GM23338 (cell line): ENCODE results near the gene CASTOR1. TPM values are rescaled to one million over a fixed set of nuclear protein-coding genes. Genes with fewer than 3 reads are reported as not detected.

Experiments
- ATAC-seq: fragments of 200-7000 bp; cut with Tn5 transposase; 3 replicates; pipeline ENCODE4 v1.9.1; 2020
- DNase-seq: peaks from one replicate; pipeline ENCODE4 v3.0.0-alpha.2; 2015; ENCODE audit warnings: low spot score
- H2AFZ ChIP-seq: fragments of 200-600 bp; sonication (generic); 2 replicates; pipeline ENCODE4 v1.8.0; 2016; ENCODE audit warnings: antibody characterized with exemption, mild to moderate bottlenecking, moderate library complexity
- H3F3A ChIP-seq: fragments of 200-600 bp; sonication (generic); replicated peaks from 2 replicates; pipeline ENCODE4 v1.8.0; 2017; ENCODE audit warnings: antibody characterized with exemption, mixed run types, low read depth
- H3K27ac ChIP-seq: fragments of 200-600 bp; sonication (generic); 2 replicates; pipeline ENCODE4 v1.6.1; 2016; ENCODE audit warnings: low read depth
- H3K27me3 ChIP-seq: fragments of 200-600 bp; sonication (generic); 2 replicates; pipeline ENCODE4 v1.8.0; 2016; ENCODE audit warnings: mild to moderate bottlenecking, mixed run types, moderate library complexity; ENCODE audit not compliant: insufficient read depth
- H3K36me3 ChIP-seq: fragments of 200-600 bp; sonication (generic); 2 replicates; pipeline ENCODE4 v1.8.0; 2016; ENCODE audit warnings: mild to moderate bottlenecking; ENCODE audit not compliant: insufficient read depth
- H3K4me1 ChIP-seq: fragments of 200-600 bp; sonication (generic); 2 replicates; pipeline ENCODE4 v1.8.0; 2016; ENCODE audit warnings: mild to moderate bottlenecking, moderate library complexity; ENCODE audit not compliant: insufficient read depth
- H3K4me2 ChIP-seq: fragments of 200-600 bp; sonication (generic); 2 replicates; pipeline ENCODE4 v1.7.1; 2017; ENCODE audit warnings: mixed run types
- H3K4me3 ChIP-seq: fragments of 200-600 bp; sonication (generic); 2 replicates; pipeline ENCODE4 v1.6.1; 2016; ENCODE audit warnings: mixed run types
- H3K79me2 ChIP-seq: fragments of 200-600 bp; sonication (generic); replicated peaks from 2 replicates; pipeline ENCODE4 v1.8.0; 2017; ENCODE audit warnings: mild to moderate bottlenecking; ENCODE audit not compliant: insufficient read depth
- H3K9me2 ChIP-seq: fragments of 200-600 bp; sonication (generic); 2 replicates; pipeline ENCODE4 v1.8.0; 2017; ENCODE audit not compliant: insufficient read depth
- H4K20me1 ChIP-seq: fragments of 200-600 bp; sonication (generic); replicated peaks from 2 replicates; pipeline ENCODE4 v1.8.0; 2017; ENCODE audit warnings: mild to moderate bottlenecking; ENCODE audit not compliant: insufficient read depth
- H3K27ac Mint-ChIP-seq: 2 replicates; pipeline ENCODE4 v1.8.0; 2020; ENCODE audit warnings: inconsistent platforms, mild to moderate bottlenecking, moderate library complexity, mixed read lengths
- H3K27me3 Mint-ChIP-seq: 3 replicates; pipeline ENCODE4 v1.8.0; 2022; ENCODE audit warnings: low read depth, mild to moderate bottlenecking, moderate library complexity, mixed read lengths, inconsistent platforms; ENCODE audit not compliant: insufficient read depth, poor library complexity
- H3K36me3 Mint-ChIP-seq: 3 replicates; pipeline ENCODE4 v1.8.0; 2021; ENCODE audit warnings: low read depth, mild to moderate bottlenecking, inconsistent platforms, moderate library complexity, mixed read lengths
- H3K4me1 Mint-ChIP-seq: 3 replicates; pipeline ENCODE4 v1.8.0; 2020; ENCODE audit warnings: mild to moderate bottlenecking, inconsistent platforms, mixed read lengths
- H3K4me3 Mint-ChIP-seq: 3 replicates; pipeline ENCODE4 v1.8.0; 2021; ENCODE audit warnings: moderate library complexity, mild to moderate bottlenecking, inconsistent platforms, mixed read lengths
- H3K9me3 Mint-ChIP-seq: 3 replicates; pipeline ENCODE4 v1.8.0; 2020; ENCODE audit warnings: moderate library complexity, mild to moderate bottlenecking, inconsistent platforms, mixed read lengths
- CREB1 ChIP-seq: fragments of 250-450 bp; sonication (Bioruptor Pico); IDR thresholded peaks from 2 replicates; pipeline ENCODE4 v1.5.0; 2020; ENCODE audit warnings: low read depth, mild to moderate bottlenecking, moderate library complexity
- ETS1 ChIP-seq: IDR thresholded peaks from 2 replicates; pipeline ENCODE4 v1.6.1; 2016; ENCODE audit warnings: antibody characterized with exemption
- EZH2 ChIP-seq: fragments of 200-600 bp; sonication (generic); IDR thresholded peaks from one replicate; pipeline ENCODE4 v1.8.0; 2017; ENCODE audit warnings: antibody characterized with exemption, mild to moderate bottlenecking, low read depth; ENCODE audit not compliant: unreplicated experiment
- EZH2phosphoT487 ChIP-seq: fragments of 200-600 bp; sonication (generic); IDR thresholded peaks from one replicate; pipeline ENCODE4 v1.8.1; 2018; ENCODE audit warnings: antibody characterized with exemption; ENCODE audit not compliant: unreplicated experiment
- NANOG ChIP-seq: IDR thresholded peaks from 2 replicates; pipeline ENCODE4 v1.6.1; 2016; ENCODE audit warnings: antibody characterized with exemption, borderline replicate concordance
- POLR2AphosphoS5 ChIP-seq: IDR thresholded peaks from 2 replicates; pipeline ENCODE4 v1.6.1; 2016; ENCODE audit warnings: antibody characterized with exemption, low read depth
- REST ChIP-seq: IDR thresholded peaks from one replicate; pipeline ENCODE4 v1.6.1; 2018; ENCODE audit warnings: antibody characterized with exemption; ENCODE audit not compliant: unreplicated experiment
- STAT1 ChIP-seq: IDR thresholded peaks from one replicate; pipeline ENCODE4 v1.6.1; 2016; ENCODE audit warnings: antibody characterized with exemption; ENCODE audit not compliant: unreplicated experiment
- ZNF331 ChIP-seq: fragments of 250-450 bp; sonication (Bioruptor Pico); IDR thresholded peaks from 2 replicates; pipeline ENCODE4 v1.5.0; 2020; ENCODE audit warnings: low read depth, mild to moderate bottlenecking, moderate library complexity
- polyA plus RNA-seq: library from polyadenylated mRNA; unstranded; fragments of >200 nt; fragmentation: Nextera tagmentation; extraction: Ambion mirVana; gene quantifications from 2 replicates; pipeline ENCODE4 v1.2.1, GENCODE V29; 2016
- total RNA-seq: library from RNA; depleted of rRNA; stranded (reverse); fragments of >200 nt; shearing (Covaris generic); gene quantifications from 2 replicates; pipeline ENCODE4 v1.2.3, GENCODE V29; 2014

The CASTOR1 gene
- total and polyA plus RNA-seq, 2 experiments from 2014 or later = 11.3 to 23.2 TPM

- TF ChIP-seq REST (no peak), STAT1 (no peak), POLR2AphosphoS5 (no peak), EZH2phosphoT487 (no peak), NANOG (no peak), CREB1 (no peak)
Measured at GRCh38 chr22:30314915-30315314, 25.6 kb upstream of the CASTOR1 start (continued).

GRCh38 chr22:30313527-30314363 is 24.4 kb upstream of the CASTOR1 start:
- no peak overlapping the region for H3K4me2 ChIP-seq
- H2AFZ ChIP-seq = no peak overlapping the region
- peaks cover 4% of the 10 kb centered on the region; the same call in 1 of the 2 replicates for H3K4me1 ChIP-seq
- no peaks in the 10 kb centered on the region for H3K27me3 ChIP-seq
- H3K4me3 ChIP-seq = no peak overlapping the region
- Mint-ChIP-seq H3K9me3 (no peaks in the 10 kb centered on the region), H3K4me3 (no peak overlapping the region), H3K4me1 (peaks cover 11% of the 10 kb centered on the region), H3K27me3 (peaks cover 3% of the 10 kb centered on the region), H3K27ac (no peak overlapping the region), H3K36me3 (no peaks in the 10 kb centered on the region)
- DNase-seq (no peak), ATAC-seq (no peak)
- no peaks in the 10 kb centered on the region for H3K79me2 ChIP-seq
- no peaks in the 10 kb centered on the region for H3F3A ChIP-seq
- H3K27ac ChIP-seq = no peak overlapping the region
- H4K20me1 ChIP-seq = peaks cover 3% of the 10 kb centered on the region; the same call in 1 of the 2 replicates
- no peaks in the 10 kb centered on the region for H3K9me2 ChIP-seq
- TF ChIP-seq STAT1 (no peak), ZNF331 (CRISPR knock-in tag) (no peak), CREB1 (no peak), EZH2 (no peak), ETS1 (no peak), POLR2AphosphoS5 (no peak), EZH2phosphoT487 (no peak)
- H3K36me3 ChIP-seq = no peaks in the 10 kb centered on the region
